ENCODE measurements around the gene KDM2A.

The KDM2A gene

GRCh38 chr11:67274768-67275605 is 155.9 kb downstream of the KDM2A start:
- DNase-seq, result no peak

- no peak for DNase-seq
These were observed 156.7 kb downstream of the KDM2A start for GRCh38 chr11:67275606-67276409.

DNA sequence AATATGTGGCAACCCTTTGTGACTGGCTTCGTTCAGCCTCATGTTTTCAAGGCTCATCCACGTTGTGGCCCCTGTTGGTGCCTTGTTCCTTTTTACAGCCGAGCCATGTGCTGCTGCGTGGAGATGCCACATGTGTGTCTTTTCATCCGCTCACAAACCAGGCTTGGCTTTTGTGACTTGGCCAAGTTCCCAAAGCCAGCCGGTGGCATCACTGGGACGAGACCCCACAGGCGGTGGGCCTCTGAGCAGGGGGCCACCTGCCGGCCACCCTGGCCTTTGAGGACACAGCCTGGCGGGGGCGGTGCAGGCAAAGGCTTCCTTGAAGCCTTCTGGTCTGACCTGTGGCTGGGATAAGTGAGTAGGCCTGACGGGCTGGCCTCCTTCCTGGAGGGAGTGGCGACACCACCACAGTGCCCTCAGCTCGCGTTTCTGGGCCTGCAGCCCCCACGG is 157.7 kb downstream of the KDM2A start:
- no peak for DNase-seq

DNA sequence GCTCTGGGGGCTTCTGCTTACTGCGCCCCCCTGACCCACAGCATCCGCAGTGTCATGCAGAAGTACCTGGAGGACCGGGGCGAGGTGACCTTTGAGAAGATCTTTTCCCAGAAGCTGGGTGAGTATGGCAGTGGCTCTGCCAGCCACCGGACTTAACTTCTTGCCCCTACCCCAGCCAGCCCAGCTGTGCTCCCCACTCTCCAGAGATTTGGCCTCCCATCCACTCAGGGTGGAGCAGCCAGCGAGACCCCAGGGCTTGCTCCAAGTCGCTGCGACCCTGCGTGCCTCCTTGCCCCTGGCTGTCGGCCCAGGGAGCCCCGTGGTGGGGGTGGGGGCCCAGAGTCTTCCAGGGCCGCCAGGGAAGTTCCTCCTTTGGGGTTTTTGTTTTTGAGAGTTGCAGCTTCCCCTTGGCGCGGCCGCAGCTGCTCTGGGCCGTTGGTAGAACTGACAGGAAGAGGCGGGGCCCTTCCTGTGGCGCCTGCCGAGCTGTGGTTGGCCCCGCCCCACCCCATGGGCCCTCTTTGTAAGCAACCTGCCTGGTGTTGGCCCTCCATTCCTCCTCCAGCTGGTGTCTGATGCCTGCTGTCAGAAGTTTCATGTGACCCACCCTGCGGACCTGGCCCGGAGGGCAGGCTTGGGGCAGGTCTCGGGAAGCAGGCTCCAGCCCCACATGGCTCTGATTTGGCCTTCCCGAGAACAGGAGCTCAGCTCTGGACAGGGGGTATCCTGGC is 158.3 kb downstream of the KDM2A start:
- DNase-seq, result no peak

GRCh38 chr11:67278135-67278938 is 159.3 kb downstream of the KDM2A start:
- no peak for DNase-seq

DNA sequence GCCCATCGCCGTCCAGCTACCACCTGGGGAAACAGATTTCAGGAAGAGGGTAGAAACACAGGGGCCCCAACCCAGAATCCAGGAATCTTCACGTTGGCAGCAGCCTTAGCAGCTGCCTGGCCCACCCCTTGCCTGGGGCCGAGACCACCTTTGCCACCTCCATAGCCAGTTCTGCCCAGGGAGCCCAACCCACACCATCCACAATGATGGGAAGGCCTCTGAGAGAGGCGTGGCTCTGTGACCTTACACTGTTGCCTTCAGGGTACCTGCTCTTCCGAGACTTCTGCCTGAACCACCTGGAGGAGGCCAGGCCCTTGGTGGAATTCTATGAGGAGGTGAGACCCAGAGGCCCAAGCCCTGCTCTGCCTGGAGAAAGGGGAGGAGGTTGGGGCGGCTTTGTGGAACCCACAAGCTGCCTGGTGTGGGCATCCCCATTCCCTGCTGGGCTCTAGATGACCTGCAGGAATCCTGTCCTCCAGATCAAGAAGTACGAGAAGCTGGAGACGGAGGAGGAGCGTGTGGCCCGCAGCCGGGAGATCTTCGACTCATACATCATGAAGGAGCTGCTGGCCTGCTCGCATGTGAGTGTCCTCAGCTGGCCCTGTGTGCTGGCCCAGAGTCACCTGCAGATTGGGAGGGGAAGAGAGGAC is 160.0 kb downstream of the KDM2A start:
- no peak for DNase-seq

DNA sequence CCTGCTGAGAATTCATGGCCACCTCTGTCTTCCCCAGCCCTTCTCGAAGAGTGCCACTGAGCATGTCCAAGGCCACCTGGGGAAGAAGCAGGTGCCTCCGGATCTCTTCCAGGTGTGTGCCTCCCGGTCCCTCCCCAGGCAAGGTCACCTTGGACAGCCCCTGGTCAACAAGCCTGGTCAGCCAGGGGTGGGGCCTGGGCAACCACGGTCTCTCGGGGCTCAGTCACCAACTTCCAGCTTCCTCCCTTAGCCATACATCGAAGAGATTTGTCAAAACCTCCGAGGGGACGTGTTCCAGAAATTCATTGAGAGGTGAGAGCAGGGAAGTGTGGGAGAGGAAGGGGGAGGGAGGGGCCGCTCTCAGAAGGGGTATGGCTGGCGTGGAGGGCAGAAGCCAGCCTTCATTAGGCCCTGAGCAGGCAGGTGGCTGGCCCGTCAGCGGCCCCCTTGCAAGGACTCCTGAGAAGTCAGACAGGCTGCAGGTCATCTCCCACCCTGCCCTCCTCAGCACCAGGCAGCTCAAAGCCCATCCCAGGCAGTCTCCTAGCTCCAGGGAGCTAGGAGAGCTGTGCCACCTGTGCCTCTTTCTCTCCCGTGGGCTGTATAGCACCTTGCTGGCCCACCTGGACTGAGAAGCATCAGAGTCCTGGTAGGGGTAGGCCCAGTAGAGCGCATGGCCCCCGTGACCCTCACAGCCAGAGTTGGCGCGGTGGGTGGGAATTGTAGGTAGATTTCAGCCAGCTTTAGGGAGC is 160.7 kb downstream of the KDM2A start:
- no peak for DNase-seq

DNA sequence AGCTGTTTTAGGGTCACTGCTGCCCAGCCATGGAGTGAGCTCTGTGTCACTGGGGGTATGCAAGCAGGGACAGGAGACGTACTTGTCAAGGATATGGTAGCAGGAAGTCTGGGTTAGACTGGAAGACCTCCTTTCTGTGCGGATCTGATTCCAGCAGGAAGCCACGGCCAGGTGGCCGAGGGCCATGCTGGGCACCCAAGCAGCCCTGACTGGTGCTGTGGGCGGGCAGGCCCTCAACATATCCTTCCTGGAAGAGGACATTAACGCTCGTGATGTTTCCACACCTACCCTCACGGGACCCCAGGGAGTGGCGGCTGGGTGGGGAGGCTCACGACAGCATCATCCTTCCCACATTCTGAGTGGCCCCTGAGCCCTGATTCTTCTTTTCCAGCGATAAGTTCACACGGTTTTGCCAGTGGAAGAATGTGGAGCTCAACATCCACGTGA is 161.3 kb downstream of the KDM2A start:
- no peak for DNase-seq

DNA sequence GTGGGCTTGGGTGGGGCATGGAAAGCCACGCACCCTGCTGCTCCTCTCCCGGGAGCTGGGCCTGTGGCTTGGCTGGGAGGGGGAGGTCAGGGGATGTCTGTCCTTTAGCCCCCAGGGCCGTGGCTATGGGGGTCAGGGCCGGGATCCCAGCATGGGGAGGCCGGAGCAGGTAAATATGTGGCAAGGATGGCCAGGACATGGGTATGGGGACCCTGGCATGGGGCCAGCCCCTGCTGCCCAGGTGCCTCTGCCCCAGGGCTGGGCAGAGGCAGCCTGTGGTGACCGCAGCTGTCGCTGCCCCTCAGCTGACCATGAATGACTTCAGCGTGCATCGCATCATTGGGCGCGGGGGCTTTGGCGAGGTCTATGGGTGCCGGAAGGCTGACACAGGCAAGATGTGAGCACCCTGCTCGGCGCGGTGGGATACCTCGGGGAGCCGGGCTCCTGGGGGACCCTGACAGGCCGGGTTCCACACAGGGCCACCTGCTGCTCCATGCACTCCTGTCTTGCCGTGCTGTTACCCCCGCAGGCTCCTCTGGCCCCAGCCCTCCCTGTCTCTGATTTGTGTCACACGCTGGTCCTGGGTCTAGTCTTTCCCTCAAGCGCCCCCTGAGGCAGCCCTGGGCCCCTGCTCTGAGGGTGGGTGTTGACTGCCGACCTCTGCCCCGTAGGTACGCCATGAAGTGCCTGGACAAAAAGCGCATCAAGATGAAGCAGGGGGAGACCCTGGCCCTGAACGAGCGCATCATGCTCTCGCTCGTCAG is 161.9 kb downstream of the KDM2A start:
- no peak for DNase-seq

DNA sequence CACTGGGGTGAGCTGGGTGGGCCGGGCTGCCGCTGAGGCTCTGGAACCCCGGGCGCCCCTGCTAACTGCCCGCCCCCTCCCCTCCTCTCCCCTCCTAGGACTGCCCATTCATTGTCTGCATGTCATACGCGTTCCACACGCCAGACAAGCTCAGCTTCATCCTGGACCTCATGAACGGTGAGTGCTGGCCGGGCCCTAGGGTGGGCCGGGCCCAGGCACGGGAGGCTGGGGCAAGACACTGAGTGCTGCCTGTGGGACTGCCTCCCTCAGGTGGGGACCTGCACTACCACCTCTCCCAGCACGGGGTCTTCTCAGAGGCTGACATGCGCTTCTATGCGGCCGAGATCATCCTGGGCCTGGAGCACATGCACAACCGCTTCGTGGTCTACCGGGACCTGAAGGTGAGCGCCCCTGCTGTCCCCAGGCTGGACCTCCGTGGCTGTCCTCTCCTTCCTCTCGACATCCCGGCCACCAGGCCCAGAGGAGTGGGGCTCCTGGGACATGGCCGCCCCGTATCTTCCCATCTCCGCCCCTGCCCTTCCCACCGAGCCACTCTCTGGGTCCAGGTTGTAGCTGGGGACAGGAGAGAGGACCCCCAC is 162.6 kb downstream of the KDM2A start:
- no peak for DNase-seq

DNA sequence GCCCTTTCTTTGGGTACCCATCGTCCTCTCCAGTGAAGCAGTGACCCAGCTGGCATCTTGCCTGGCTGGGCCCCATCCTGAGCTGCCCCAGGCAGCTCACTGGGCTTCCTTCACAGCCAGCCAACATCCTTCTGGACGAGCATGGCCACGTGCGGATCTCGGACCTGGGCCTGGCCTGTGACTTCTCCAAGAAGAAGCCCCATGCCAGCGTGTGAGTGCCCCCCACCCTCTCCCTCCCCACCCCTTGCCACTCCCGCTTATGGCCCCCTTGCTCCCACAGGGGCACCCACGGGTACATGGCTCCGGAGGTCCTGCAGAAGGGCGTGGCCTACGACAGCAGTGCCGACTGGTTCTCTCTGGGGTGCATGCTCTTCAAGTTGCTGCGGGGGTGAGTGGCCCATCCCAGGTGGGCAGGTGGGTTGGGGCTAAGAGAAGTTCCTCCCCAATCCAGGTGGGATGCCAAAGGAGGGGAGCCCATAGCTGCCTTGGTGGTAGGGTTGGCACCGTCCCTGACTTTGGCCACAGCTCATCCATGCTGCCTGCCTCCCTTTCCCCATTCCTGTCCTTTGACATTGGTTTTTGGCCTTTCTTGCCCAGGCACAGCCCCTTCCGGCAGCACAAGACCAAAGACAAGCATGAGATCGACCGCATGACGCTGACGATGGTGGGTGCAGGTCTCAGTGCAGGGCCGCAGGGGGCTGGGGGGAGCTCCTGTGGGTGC is 163.3 kb downstream of the KDM2A start:
- DNase-seq, result no peak

GRCh38 chr11:67282876-67283371 is 163.9 kb downstream of the KDM2A start:
- DNase-seq, result no peak

GRCh38 chr11:67283481-67283963 is 164.5 kb downstream of the KDM2A start:
- DNase-seq, result no peak

- no peak for DNase-seq
These were observed 165.9 kb downstream of the KDM2A start for GRCh38 chr11:67284811-67285540.

DNA sequence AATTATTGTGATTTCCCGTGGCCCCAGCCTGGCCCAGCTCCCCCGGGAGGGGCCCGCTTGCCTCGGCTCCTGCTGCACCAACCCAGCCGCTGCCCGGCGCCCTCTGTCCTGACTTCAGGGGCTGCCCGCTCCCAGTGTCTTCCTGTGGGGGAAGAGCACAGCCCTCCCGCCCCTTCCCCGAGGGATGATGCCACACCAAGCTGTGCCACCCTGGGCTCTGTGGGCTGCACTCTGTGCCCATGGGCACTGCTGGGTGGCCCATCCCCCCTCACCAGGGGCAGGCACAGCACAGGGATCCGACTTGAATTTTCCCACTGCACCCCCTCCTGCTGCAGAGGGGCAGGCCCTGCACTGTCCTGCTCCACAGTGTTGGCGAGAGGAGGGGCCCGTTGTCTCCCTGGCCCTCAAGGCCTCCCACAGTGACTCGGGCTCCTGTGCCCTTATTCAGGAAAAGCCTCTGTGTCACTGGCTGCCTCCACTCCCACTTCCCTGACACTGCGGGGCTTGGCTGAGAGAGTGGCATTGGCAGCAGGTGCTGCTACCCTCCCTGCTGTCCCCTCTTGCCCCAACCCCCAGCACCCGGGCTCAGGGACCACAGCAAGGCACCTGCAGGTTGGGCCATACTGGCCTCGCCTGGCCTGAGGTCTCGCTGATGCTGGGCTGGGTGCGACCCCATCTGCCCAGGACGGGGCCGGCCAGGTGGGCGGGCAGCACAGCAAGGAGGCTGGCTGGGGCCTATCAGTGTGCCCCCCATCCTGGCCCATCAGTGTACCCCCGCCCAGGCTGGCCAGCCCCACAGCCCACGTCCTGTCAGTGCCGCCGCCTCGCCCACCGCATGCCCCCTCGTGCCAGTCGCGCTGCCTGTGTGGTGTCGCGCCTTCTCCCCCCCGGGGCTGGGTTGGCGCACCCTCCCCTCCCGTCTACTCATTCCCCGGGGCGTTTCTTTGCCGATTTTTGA is 166.8 kb downstream of the KDM2A start:
- DNase-seq, result no peak

DNA sequence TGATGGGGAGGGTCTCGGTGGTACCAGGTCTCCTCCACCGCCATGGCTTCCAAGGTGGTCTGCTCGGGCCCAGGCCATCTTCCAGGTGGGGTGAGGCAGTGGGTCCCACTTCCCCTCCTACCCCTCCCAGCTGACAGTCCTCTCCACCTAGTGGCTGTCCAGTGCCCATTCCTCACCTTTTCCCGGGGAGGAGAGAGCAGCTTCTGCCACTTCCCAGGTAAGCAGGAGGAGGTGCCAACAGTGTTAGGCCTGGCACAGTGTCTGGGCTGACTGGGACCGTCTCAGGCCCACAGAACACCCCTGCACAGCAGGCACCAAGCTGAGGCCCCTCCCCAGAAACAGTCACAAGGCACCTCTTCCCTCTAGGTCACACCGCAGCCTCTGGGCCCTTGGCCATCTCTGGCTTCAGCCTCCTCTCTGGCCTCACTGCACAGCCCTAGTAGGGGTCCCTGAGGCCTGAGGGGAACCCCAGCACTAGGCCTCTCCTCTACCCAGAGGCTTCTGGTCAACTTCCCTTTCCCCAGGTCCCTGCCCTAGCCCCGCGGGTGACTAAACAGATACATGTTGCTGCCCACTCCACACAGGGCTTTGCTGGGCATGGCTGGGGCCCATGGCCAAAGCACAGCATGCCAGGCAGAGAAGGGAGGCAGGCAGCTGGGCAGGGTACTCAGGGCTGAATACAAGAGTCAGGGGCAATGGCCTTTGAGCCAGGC is 167.7 kb downstream of the KDM2A start:
- no peak for DNase-seq
